ENCODE measurements around the gene MAP2.

GRCh38 chr2:209383212-209383611 is 40.6 kb upstream of the MAP2 start:
- no peak for TF ChIP-seq EZH2 (IDR thresholded peaks at IDR 0.05; ENCODE audit: borderline replicate concordance, low read length)
- TF ChIP-seq, protein P1, sequence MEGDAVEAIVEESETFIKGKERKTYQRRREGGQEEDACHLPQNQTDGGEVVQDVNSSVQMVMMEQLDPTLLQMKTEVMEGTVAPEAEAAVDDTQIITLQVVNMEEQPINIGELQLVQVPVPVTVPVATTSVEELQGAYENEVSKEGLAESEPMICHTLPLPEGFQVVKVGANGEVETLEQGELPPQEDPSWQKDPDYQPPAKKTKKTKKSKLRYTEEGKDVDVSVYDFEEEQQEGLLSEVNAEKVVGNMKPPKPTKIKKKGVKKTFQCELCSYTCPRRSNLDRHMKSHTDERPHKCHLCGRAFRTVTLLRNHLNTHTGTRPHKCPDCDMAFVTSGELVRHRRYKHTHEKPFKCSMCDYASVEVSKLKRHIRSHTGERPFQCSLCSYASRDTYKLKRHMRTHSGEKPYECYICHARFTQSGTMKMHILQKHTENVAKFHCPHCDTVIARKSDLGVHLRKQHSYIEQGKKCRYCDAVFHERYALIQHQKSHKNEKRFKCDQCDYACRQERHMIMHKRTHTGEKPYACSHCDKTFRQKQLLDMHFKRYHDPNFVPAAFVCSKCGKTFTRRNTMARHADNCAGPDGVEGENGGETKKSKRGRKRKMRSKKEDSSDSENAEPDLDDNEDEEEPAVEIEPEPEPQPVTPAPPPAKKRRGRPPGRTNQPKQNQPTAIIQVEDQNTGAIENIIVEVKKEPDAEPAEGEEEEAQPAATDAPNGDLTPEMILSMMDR (conservative IDR thresholded peaks at IDR 0.05 in 1 of 2, IDR thresholded peaks at IDR 0.05 in 1 of 2; ENCODE audit: extremely low read depth in 1 of 2, insufficient read depth in 1 of 2, low read depth in 1 of 2, low read length in 2 of 2), result no peak
